ENCODE measurements around the gene A1BG.

A1BG gene, protein sequence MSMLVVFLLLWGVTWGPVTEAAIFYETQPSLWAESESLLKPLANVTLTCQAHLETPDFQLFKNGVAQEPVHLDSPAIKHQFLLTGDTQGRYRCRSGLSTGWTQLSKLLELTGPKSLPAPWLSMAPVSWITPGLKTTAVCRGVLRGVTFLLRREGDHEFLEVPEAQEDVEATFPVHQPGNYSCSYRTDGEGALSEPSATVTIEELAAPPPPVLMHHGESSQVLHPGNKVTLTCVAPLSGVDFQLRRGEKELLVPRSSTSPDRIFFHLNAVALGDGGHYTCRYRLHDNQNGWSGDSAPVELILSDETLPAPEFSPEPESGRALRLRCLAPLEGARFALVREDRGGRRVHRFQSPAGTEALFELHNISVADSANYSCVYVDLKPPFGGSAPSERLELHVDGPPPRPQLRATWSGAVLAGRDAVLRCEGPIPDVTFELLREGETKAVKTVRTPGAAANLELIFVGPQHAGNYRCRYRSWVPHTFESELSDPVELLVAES

DNA sequence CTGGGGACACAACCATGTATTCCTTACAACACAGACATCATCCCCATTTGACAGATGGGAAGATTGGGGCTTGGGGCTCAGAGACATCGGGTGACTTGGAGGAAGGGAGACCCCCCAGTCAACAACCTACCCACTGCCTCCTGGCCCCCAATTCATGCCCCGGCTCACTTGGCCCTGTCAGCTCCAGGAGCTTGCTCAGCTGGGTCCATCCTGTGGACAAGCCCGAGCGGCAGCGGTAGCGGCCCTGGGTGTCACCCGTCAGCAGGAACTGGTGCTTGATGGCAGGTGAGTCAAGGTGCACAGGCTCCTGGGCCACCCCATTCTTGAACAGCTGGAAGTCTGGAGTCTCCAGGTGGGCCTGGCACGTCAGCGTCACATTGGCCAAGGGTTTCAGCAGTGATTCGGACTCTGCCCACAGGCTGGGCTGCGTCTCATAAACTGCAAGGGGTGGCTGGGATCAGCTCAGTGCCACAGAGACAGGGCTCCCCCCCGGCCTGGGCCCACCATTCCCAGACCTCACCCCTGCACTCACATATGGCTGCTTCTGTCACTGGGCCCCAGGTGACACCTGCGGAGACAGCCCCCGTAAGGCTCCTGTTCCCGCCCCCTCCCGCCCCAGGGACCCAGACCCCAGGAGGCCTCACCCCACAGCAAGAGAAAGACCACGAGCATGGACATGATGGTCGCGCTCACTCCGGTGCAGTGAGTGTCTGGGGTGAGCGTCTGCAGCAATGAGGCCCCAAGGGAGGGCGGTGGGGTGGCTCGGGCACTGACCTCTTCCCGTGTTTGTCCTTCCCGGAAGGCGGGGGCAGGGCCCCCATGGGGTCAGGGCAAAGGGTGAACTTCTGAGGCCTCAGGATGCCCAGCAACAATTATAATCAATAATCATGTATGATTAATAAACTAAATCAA is at the start of gene A1BG:
TSS of gene A1BG (minus strand) at position 733 of the 912 bp plus-strand sequence. CDS start at position 678, 55 bp downstream.
- DNase-seq (ENCODE audit: low read depth in 4 of 4, low spot score in 1 of 4), result no peak

DNA sequence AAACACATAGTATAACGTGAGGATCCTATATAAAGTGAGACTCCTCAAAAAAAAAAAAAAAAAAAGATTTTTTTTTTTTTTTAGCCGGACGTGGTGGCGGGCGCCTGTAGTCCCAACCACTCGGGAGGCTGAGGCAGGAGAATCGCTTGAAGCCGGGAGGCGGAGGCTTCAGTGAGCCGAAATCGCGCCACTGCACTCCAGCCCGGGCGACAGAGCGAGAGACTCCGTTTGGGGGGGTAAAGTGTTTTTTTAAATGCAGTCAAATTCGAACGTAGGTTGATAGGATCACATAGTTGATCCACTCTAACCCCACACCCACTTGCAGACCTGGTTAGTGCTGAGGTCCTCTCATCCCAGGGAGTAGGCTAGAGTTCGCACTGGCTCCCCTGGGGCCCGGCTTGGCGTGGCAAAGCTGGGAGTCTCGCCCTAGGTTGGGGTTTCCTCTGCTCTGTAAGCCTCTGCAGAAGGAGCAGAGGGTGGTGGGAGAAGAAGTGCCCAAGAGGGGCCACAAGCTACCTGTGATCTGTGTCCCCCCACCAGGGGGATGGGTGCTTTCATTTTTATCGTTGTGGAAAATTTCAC is 48.6 kb upstream of the A1BG start:
- DNase-seq (ENCODE audit: low read depth in 4 of 4, low spot score in 1 of 4), result no peak

DNA sequence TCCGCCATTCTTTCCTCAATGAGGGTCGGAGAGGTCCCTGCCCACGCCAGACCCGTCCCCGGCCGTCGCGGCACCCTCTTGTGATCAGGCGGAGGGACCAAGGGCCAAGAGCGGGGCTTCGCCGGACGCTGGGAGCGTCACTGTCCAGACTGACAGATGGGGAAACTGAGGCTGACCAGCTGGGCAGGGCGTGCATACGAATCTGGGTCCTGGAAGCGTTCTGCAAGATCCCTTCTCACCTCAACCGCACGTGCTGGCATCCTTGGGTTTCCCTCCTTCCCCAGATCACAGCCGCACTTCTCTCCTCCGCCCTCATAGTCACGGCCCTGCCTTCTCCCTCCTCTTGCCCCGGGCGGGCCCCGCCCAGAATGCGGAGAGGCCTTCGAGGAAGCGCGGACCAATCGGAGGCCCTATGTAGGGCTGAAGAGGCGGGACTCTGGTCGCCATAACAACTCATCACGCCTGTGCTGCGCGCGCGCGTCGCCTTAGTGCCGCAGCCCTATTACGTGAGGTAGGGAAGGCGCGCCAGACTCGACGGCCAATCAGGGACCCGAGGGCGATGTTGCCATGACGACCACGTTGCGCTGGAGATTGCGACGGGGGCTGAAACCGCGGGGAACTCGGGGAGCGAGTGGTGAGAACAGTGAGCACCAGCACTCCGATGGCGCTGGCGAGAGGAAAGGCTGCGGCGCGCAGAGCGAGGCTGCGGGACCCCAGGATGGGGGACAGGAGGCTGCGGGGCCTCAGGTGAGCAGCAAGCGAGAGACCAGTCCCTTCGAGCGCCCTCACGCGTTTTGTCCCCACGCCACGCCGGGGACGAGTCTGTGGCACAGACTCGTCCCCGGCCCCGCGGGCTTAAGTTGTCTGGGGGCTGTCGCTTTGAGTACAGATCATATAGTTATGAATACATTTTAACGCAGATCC is 47.9 kb upstream of the A1BG start:
- peak; percentile 97 to 100 (median 99) for DNase-seq (ENCODE audit: low read depth in 4 of 4, low spot score in 1 of 4)

DNA sequence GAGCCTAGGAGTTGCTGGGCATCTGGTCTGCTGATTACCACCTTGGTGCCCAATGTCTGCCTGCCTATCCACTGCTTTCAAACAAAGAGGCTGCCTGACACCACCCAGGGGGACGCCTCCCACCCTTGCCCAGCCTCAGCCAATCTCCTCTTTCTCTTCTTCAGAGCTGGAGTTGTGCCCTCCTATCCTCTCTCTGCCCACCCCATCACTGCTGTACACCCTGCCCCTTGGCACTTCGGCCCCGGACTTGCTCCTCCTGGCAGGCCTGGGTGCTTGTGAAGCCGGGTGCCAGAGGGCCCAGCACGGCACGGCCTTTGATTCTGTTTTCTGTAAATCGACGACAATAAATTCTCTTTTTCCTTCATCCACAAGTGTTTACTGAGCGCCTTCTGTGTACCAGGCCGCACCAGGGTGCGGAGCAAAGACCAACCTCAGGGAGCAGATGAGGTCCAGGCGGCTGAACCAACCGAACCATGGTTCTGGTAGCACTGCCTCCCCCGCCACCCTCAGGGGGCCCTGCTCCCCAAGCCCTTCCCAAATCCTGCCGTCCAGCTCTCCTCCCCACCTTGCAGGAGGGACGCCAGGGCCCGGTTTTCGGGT is 47.1 kb upstream of the A1BG start:
- no peak for DNase-seq (ENCODE audit: low read depth in 4 of 4, low spot score in 1 of 4)

DNA sequence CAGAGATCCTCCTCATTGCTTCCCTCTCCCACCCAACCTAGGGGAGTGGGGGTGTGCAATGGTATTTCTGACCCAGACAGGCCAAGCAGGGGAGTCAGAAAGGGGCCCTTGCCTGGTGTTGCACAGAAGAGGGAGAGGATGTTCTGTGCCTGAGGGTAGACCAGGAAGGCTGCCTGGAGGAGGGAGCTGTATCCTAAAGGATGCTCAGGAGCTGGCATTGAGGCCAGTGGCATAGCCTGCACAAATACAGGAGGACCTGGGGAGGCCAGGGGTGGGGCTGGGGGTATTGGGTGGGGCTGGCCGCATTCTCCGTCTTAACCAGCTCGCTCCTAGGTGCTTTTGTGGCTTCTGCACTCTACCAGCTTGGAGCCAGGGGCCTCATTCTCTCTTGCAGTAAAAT is 46.6 kb upstream of the A1BG start:
- no peak for DNase-seq (ENCODE audit: low read depth in 4 of 4, low spot score in 1 of 4)

DNA sequence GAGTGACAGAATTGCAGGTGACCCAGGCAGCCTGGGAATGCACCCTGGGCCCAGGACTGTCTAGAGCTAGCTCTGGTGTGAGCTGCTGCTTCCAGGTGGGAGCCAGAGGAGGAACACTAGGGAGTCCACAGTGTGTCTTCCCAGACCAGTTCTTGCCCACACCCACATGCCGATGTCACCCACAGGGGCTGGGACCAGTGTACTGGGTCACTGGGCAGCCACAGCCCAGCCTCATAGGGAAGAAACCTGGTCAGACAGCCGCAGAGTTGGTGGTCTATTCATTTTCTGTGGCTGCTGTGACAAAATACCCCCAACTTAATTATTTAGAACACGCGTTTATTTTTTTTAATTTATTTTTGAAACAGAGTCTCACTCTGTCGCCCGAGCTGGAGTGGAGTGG is 45.3 kb upstream of the A1BG start:
- no peak for DNase-seq (ENCODE audit: low read depth in 4 of 4, low spot score in 1 of 4)

DNA sequence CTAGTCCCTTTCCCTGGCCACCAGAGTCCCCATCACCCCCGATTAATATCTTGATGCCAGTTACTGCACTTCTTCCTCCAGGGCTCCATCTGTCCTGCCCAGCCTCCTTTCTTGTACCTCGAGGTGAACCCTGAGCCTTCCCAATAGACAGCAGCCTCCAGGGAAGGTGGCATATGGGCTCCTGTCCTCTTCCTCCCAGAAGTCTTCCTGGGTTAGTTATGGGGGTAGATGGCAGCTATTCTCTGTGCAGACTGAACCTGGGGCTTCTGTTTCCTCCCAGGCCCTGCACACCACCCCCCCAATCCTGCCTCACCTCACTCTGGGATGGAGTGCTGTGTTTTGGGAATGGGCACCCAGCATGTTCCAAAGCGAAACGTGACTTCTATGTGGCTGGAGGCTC is 44.8 kb upstream of the A1BG start:
- no peak for DNase-seq (ENCODE audit: low read depth in 4 of 4, low spot score in 1 of 4)

DNA sequence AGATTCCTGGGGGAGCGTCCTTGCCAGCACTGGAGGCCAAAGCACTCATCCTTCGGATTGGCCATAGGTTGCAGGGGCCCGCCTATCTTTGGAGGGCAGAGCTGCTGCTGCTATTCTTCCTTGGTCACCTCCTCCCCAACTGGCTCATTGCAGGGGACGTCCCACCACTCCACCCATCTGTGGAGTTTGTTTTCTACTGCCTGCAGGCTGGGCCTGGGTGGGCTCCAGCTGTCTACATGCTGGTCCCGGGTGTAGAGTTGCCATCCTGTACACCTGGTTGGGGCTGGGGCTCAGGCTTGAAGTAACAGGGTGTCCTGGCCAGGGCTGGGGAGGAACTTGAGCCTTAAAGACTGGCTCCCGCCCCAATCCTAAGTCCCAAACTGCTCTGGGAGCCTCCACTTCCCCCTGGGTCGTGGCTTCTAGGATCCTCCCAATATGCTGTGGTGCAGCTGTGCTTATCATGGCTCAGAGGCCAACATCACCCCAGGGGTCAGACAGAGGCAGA is 44.3 kb upstream of the A1BG start:
- DNase-seq (ENCODE audit: low read depth in 4 of 4, low spot score in 1 of 4), result no peak

DNA sequence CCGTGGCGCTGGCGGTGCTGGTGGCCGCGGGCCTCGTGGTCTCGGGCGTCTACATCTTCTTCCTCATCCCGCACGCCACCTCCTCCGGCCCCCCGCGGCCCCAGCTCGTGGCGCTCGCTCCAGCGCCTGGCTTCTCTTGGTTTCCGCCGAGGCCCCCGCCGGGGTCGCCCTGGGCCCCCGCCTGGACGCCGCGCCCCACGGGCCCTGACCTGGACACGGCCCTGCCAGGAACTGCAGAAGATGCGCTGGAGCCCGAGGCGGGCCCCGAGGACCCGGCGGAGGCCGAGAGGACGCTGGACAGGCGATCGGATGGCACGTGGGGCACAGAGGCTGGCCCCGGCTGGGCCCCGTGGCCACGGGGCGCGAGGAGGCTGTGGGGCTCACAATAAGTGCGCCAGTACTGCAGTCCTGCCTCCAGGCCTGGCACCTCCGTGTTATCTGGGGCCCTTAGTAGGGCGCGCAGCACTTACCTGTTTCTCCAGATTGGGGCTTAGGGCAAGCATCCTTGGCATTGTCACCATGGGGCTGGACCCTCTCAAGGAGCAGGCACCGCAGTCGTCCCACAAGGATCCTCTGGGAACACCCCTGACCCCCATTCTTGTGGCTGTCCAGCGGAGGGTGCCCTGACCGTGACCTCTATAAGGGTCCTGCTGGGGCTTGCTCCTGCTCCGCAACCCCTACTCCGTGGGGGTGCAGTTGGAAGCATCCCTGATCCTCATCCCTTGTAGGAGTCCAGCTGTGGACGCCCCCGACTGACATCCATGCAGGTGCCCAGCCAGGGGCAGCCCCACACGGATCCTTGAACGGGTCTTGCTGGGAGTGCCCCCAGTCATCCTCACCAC is 43.6 kb upstream of the A1BG start:
- DNase-seq (ENCODE audit: low read depth in 4 of 4, low spot score in 1 of 4), result no peak

DNA sequence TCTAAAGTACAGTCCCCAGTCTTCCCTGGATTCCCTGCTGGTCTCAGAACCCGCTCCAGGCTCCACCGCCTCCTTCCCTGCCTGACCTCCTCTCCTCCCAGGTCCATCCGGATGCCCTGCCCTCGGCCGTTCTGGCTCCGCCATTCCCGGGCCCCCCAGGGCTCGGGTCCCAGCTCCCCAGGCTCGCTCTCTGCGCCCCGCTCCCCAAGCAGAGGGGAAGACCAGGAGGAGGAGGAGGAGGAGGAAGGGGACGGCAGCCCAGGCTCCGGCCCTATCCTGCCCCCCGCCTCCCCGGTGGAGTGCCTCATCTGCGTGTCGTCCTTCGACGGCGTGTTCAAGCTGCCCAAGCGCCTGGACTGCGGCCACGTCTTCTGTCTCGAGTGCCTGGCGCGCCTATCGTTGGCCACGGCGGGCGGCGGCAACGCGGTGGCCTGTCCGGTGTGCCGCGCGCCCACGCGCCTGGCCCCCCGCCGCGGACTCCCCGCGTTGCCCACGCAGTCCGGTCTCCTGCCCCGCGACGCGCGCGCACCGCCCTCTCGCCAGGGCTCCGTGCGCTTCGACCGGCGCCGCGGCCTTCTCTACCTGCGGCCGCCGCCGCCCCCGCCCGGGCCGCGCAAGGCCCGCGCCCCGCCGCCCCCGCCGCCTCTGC is 42.8 kb upstream of the A1BG start:
- no peak for DNase-seq (ENCODE audit: low read depth in 4 of 4, low spot score in 1 of 4)

DNA sequence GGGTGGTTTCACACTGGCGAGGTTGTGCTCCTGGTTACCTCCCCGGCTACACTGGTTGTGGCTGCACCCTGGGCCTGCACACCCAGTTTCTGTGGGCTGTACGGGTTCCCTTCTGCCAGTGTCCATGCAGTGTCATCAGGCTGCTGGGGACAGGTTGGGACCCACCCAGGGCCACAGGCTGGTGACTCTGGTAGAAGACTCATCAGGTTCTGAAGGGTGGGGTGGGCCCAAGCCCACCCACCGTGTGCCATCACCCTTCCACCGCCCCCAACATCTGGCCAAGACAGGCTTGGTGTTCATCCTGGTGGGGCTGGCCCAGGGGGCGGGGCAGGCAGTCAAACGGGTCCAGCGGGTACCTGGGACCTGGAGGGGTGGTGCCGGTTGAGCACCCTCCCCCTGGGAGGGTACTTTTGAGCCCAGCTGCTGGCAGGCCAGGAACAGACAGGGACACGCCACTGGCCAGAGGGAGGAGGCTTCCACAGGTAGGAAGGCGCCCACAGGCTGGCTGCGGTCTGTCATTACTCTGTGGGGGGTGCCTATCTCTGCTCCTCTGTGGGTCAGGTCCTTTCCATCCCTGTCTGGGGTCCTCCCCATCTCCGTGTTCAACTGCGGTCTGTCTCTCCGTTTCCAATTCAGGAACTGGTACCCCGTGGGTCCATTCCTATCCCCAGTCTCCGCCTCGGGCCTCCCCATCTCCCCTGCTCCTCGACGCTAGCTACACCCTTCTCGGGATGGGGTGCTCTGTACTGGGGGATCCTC is 42.1 kb upstream of the A1BG start, which contains the start of gene RNF225:
TSS of gene RNF225 (plus strand) at position 437 of the 759 bp plus-strand sequence. CDS start 434 bp downstream, outside the sequence.
- DNase-seq (ENCODE audit: low read depth in 4 of 4, low spot score in 1 of 4), result no peak

DNA sequence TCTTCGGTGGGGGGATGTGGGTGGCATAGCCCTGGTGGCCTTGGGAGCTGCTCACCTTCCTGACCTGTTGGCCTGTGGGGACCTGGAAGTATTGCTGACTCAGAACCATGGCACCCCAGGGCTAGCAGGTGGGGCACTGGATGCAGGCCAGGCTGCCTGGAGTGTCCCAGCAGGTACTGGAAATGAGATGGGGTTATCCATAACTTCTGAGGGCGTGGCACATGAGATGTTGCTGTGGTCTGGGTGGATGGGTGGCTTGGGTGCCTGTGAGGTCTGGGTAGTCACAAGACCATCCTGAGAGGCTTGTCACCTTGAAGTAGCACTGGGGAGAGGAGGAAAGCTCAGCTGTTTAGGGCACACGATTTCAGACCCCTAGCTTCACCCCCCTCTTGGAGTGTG is 41.5 kb upstream of the A1BG start:
- DNase-seq (ENCODE audit: low read depth in 4 of 4, low spot score in 1 of 4), result no peak

DNA sequence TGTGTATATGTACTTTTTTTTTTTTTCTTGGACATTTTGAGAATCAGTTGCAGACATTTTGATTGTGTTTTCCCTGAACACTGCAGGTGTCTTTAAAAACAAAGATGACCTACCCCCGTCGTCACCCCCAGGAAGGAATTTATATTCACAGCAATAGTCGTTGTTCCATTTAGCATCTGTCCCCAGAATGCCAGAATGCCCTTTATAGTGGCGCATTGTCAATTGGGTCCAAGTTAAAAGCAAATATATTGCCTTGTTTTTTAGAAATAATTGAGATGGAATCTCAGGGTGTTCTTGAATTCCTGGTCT is 40.4 kb upstream of the A1BG start:
- DNase-seq (ENCODE audit: low read depth in 4 of 4, low spot score in 1 of 4), result no peak

DNA sequence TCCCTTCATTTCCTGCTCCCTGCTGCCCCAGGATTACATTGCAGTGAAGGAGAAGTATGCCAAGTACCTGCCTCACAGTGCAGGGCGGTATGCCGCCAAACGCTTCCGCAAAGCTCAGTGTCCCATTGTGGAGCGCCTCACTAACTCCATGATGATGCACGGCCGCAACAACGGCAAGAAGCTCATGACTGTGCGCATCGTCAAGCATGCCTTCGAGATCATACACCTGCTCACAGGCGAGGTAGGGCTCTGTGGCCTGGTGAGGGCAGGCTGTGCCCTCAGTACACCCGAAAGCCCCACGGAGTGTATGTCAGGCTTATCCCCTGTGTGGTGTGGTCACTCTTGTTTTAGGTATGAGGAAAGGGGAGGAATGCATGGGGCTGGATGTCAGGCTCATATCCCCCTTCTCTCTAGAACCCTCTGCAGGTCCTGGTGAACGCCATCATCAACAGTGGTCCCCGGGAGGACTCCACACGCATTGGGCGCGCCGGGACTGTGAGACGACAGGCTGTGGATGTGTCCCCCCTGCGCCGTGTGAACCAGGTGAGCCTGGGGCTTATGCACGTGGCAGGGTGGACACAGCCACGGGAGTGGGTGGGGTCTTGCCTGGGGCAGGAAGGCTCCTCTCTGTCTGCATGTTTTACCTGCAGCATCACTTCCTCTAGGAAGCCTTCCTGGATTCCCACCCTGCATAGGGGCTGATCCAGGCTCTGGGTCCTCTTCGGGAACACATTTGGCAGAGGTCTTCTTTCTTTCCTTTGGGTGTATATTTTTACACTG is 39.8 kb upstream of the A1BG start:
- no peak for DNase-seq (ENCODE audit: low read depth in 4 of 4, low spot score in 1 of 4)

DNA sequence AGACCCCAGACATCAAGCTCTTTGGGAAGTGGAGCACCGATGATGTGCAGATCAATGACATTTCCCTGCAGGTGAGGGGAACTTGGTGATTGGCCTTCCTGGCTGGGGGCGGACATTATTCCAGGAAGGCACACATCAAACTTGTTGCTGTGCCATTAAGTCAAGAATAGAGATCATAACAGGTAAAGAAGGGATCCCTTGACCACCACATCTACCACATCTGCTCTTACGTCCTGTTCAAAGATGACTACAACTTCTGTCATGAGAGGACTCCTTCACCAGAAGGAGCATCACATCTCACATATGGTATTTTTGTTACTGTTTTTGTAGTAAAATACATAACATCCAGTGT is 34.9 kb upstream of the A1BG start:
- no peak for DNase-seq (ENCODE audit: low read depth in 4 of 4, low spot score in 1 of 4)

DNA sequence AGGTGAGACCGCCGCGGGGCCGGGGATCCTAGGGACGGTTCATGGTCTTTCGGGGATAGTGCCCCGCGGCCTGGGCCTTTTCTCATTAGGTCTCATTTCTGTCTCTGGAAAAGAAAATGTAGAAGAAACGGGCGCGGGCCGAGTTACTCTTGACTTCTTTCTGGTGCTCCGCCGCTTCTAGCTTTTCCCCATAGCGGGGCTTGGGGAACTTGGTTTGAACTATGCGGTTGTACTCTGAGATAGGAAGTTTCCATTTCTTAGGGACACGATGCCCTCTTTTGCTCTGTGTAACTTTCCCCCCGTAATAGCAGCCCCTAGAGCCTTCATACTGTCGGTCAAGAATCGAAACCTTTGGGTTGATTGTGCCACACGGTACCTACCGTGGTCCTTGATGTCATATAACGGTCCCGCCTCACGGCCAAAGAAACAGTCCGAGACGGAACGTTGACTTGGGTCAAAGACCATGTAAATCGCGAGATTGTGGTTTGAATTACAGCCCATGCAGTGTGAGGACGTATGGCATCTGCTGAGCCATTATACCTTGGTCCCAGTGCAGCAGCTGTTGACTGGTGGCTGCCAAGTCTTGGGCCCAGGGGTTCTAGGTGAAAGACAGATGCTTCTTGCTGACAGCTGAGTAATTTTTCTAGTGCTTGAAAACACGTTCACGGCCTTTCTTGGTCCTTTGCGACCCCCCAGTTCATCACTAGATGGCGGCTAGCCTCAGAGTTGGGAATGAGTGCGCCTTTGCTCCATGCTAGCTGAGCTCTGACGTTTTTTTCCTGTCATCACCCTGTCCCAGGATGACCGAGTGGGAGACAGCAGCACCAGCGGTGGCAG is 34.3 kb upstream of the A1BG start:
- DNase-seq (ENCODE audit: low read depth in 4 of 4, low spot score in 1 of 4), result no peak
